OCI-LY3 (cell line): ENCODE results near the gene MOB3C.

ENCODE experiments used
- H2AFZ ChIP-seq: fragments of 200-600, 300-600 bp; shearing (Covaris generic); 2 replicates; pipeline ENCODE4 v1.6.0; 2014; ENCODE audit warnings: antibody characterized with exemption, low read depth, low read length
- H3K27ac ChIP-seq: fragments of 200-600, 300-600 bp; sonication (generic); 2 replicates; pipeline ENCODE4 v1.5.1; 2014; ENCODE audit warnings: mild to moderate bottlenecking, low read length, moderate library complexity, mixed read lengths
- H3K27me3 ChIP-seq: fragments of 200-600, 300-600 bp; sonication (generic); 2 replicates; pipeline ENCODE4 v1.6.1; 2014; ENCODE audit warnings: low read depth, low read length, mixed read lengths
- H3K36me3 ChIP-seq: fragments of 200-600, 300-600 bp; sonication (generic); replicated peaks from 2 replicates; pipeline ENCODE3; 2014; ENCODE audit warnings: low read depth, low read length, mixed read lengths
- H3K4me1 ChIP-seq: fragments of 300-600, 200-600 bp; sonication (generic); 2 replicates; pipeline ENCODE4 v1.6.1; 2014; ENCODE audit warnings: low read length, mixed read lengths
- H3K4me2 ChIP-seq: fragments of 200-600, 300-600 bp; sonication (generic); 2 replicates; pipeline ENCODE4 v1.6.1; 2014; ENCODE audit warnings: low read length, mixed read lengths
- H3K4me3 ChIP-seq: fragments of 300-600, 200-600 bp; sonication (generic); 2 replicates; pipeline ENCODE4 v1.5.1; 2014; ENCODE audit warnings: antibody characterized with exemption, mild to moderate bottlenecking, low read length, moderate library complexity
- H3K79me2 ChIP-seq: fragments of 300-600, 200-600 bp; shearing (Covaris generic); 2 replicates; pipeline ENCODE4 v1.6.1; 2014; ENCODE audit warnings: mild to moderate bottlenecking, low read length, mixed read lengths
- H3K9ac ChIP-seq: fragments of 300-600, 200-600 bp; shearing (Covaris generic); 2 replicates; pipeline ENCODE4 v1.6.0; 2014; ENCODE audit warnings: mild to moderate bottlenecking, low read length, moderate library complexity
- H3K9me3 ChIP-seq: fragments of 200-600, 300-600 bp; shearing (Covaris generic); 2 replicates; pipeline ENCODE4 v1.6.1; 2014; ENCODE audit warnings: low read length, mixed read lengths; ENCODE audit not compliant: insufficient read depth
- H4K20me1 ChIP-seq: fragments of 200-600, 300-600 bp; sonication (generic); 2 replicates; pipeline ENCODE4 v1.6.1; 2016; ENCODE audit warnings: low read length, mixed read lengths; ENCODE audit not compliant: insufficient read depth
- EZH2phosphoT487 ChIP-seq: fragments of 200-600 bp; shearing (Covaris generic); IDR thresholded peaks from 2 replicates; pipeline ENCODE4 v1.6.1; 2018; ENCODE audit warnings: antibody characterized with exemption, mixed run types, low read depth
- TF ChIP-seq, protein P1 (sequence below): fragments of 200-600, 300-600 bp; sonication (generic); IDR thresholded peaks from 2 replicates; pipeline ENCODE4 v1.5.1; 2014; ENCODE audit warnings: antibody characterized with exemption, low read length, low read depth

MOB3C gene

DNA sequence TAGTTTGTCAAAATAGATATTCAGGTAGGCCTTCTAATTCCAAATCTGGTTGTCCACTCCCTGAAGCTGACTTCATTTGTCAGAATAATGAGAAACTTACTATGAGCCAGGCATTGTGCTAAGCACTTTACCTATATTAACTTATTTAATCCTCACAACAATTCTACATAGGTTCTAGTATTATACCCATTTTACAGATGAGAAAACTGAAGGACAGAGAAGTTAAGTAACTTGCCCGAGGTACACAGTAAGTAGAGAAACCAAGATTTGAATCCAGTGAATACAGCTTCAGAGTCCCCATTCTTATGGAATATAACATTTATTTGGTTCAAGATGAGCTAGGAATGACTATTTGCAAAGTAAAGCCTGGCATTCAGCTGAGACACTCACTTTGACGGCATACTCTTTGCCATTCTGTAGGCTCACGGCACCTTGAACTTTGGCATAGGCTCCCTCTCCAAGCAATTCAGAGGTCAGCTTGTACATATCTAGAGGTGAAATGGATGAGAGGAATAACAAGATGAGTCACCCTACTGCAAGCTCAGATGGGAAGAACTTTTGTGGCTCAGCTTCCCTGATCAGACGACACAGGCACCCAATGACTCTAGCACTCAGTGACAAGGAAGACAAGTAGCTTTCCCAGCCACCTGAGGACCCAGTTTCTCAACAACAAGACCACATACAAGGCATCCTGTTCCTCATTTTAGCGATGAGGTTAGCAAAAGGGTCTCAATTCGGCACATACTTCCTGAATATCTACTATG lies 36.3 kb downstream of the MOB3C start:
- H3K27ac ChIP-seq, result no peak overlapping the region
- H3K4me1 ChIP-seq, result no peaks in the 10 kb centered on the region
- no peak overlapping the region for H3K4me3 ChIP-seq
- H3K27me3 ChIP-seq, result no peaks in the 10 kb centered on the region
- no peak overlapping the region for H3K9ac ChIP-seq
- no peaks in the 10 kb centered on the region for H4K20me1 ChIP-seq
- H3K36me3 ChIP-seq, result no peaks in the 10 kb centered on the region
- no peaks in the 10 kb centered on the region for H3K9me3 ChIP-seq
- H2AFZ ChIP-seq, result no peak overlapping the region
- H3K79me2 ChIP-seq, result no peaks in the 10 kb centered on the region
- no peak overlapping the region for H3K4me2 ChIP-seq
- TF ChIP-seq, protein P1, sequence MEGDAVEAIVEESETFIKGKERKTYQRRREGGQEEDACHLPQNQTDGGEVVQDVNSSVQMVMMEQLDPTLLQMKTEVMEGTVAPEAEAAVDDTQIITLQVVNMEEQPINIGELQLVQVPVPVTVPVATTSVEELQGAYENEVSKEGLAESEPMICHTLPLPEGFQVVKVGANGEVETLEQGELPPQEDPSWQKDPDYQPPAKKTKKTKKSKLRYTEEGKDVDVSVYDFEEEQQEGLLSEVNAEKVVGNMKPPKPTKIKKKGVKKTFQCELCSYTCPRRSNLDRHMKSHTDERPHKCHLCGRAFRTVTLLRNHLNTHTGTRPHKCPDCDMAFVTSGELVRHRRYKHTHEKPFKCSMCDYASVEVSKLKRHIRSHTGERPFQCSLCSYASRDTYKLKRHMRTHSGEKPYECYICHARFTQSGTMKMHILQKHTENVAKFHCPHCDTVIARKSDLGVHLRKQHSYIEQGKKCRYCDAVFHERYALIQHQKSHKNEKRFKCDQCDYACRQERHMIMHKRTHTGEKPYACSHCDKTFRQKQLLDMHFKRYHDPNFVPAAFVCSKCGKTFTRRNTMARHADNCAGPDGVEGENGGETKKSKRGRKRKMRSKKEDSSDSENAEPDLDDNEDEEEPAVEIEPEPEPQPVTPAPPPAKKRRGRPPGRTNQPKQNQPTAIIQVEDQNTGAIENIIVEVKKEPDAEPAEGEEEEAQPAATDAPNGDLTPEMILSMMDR, result no peak
- TF ChIP-seq EZH2phosphoT487, result no peak

DNA sequence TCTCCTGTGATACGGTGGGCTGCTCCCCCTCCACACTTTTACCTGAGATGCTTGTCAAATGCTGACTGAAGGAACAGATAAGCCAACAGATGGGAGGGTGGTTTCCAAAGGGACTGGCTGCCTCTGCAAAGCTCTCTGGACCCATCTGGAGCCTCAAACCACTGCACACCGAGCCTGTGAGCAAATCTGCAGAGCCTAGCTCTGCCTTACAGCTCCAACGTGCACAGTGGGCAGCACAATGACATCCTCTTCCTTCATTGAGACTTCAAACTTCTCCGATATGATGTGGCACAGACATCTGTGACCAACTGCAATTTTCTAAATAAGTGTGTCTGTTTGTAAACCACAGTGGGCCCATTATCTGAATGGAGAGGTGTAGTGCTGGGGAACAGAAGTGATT lies 38.9 kb downstream of the MOB3C start:
- Histone ChIP-seq H4K20me1 (no peaks in the 10 kb centered on the region), H3K9ac (no peak overlapping the region), H3K4me2 (no peak overlapping the region), H3K27ac (no peak overlapping the region), H3K9me3 (no peaks in the 10 kb centered on the region), H3K79me2 (no peaks in the 10 kb centered on the region), H3K27me3 (no peaks in the 10 kb centered on the region), H3K4me3 (no peak overlapping the region), H3K36me3 (no peaks in the 10 kb centered on the region), H2AFZ (no peak overlapping the region), H3K4me1 (no peaks in the 10 kb centered on the region)
- TF ChIP-seq, protein P1, result no peak

DNA sequence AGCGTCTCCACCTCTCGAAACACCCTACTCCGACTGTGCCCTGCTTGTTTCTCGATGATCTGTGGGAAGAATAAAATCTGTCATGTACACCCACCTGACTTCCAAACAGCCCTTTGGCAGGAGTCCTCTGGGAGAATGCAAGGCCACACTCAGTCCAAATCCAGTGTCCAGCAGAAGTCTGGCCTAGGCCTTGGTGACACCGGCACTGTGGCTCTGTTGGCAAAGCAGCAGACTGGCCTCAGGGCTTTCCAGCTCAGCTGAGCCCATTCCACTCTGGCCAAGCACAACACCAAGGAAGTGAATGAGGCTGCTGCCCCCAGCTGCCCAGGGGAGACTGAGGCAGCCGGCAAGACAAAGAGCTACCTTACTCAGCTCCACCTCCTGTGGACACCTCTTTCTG lies 40.0 kb downstream of the MOB3C start:
- TF ChIP-seq, protein P1, result no peak
- no peak for TF ChIP-seq EZH2phosphoT487
- Histone ChIP-seq H3K4me3 (no peak overlapping the region), H3K9ac (no peak overlapping the region), H3K27ac (no peak overlapping the region), H3K79me2 (no peaks in the 10 kb centered on the region), H2AFZ (no peak overlapping the region), H3K9me3 (no peaks in the 10 kb centered on the region), H3K4me1 (no peaks in the 10 kb centered on the region), H3K36me3 (no peaks in the 10 kb centered on the region), H3K4me2 (no peak overlapping the region), H3K27me3 (no peaks in the 10 kb centered on the region), H4K20me1 (no peaks in the 10 kb centered on the region)

DNA sequence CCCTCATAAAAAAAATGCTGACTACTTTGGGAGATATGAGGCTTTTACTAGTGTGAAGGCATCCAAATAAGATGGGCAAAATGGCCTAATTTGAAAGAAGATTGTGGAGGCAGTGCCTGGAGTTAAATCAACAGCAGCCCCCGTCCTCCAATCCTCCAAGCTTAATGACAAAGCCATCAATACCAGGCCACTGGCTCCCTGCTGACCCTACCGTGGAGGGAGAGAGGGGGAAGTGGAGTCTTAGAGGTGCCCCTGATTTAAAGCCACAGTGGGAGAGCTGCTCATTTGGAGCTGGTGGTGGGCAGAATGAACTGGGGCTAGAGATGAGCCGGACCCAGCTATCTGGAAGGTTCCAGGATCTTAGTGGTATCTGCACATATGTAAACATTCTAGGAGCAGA lies 40.8 kb downstream of the MOB3C start:
- TF ChIP-seq, protein P1, result no peak
- no peak for TF ChIP-seq EZH2phosphoT487
- Histone ChIP-seq H3K4me1 (no peaks in the 10 kb centered on the region), H3K4me2 (no peak overlapping the region), H3K9ac (no peak overlapping the region), H3K36me3 (no peaks in the 10 kb centered on the region), H3K27ac (no peak overlapping the region), H3K79me2 (no peaks in the 10 kb centered on the region), H3K4me3 (no peak overlapping the region), H4K20me1 (no peaks in the 10 kb centered on the region), H3K27me3 (no peaks in the 10 kb centered on the region), H3K9me3 (no peaks in the 10 kb centered on the region), H2AFZ (no peak overlapping the region)
